Hippocampal formation (tissue), 2 donors: ENCODE data around the gene ZFPM1.

ENCODE experiments used
- DNase-seq, 2 donors: peaks; one replicate each; lab custom pipeline; 2025; lab: John Stamatoyannopoulos, UW

Gene ZFPM1

GRCh38 chr16:88433632-88434352, 19.3 kb upstream of the ZFPM1 start:
- no peak for DNase-seq

GRCh38 chr16:88434353-88434690, 18.8 kb upstream of the ZFPM1 start:
- no peak for DNase-seq

GRCh38 chr16:88434746-88435145, 18.3 kb upstream of the ZFPM1 start:
- no peak for DNase-seq

- DNase-seq, result no peak
Observed at GRCh38 chr16:88435437-88436355, 17.4 kb upstream of the ZFPM1 start.

- no peak for DNase-seq
Observed at GRCh38 chr16:88436796-88437195, 16.3 kb upstream of the ZFPM1 start.

- peak in 1 of 2 donors; percentile 7 for DNase-seq
Observed at GRCh38 chr16:88437367-88437964, 15.6 kb upstream of the ZFPM1 start.

GRCh38 chr16:88438084-88438870, 14.8 kb upstream of the ZFPM1 start:
- no peak for DNase-seq

GRCh38 chr16:88439016-88439415, 14.1 kb upstream of the ZFPM1 start:
- no peak for DNase-seq

- no peak for DNase-seq
Observed at GRCh38 chr16:88439706-88440105, 13.4 kb upstream of the ZFPM1 start.

- no peak for DNase-seq
Observed at GRCh38 chr16:88440111-88440510, 13.0 kb upstream of the ZFPM1 start.

- no peak for DNase-seq
Observed at GRCh38 chr16:88440686-88441405, 12.2 kb upstream of the ZFPM1 start.

- no peak for DNase-seq
Observed at GRCh38 chr16:88441460-88441859, 11.6 kb upstream of the ZFPM1 start.

- no peak for DNase-seq
Observed at GRCh38 chr16:88442383-88442726, 10.7 kb upstream of the ZFPM1 start.

GRCh38 chr16:88442727-88443576, 10.1 kb upstream of the ZFPM1 start:
- DNase-seq, result peak; percentile 3 to 48

GRCh38 chr16:88444826-88445582, 8.1 kb upstream of the ZFPM1 start:
- no peak for DNase-seq

- DNase-seq, result no peak
Observed at GRCh38 chr16:88445583-88445960, 7.5 kb upstream of the ZFPM1 start.

GRCh38 chr16:88446061-88446460, 7.0 kb upstream of the ZFPM1 start:
- no peak for DNase-seq

GRCh38 chr16:88446736-88447135, 6.3 kb upstream of the ZFPM1 start:
- no peak for DNase-seq

- no peak for DNase-seq
Observed at GRCh38 chr16:88447881-88448280, 5.2 kb upstream of the ZFPM1 start.
